IMR-90 (cell line): ENCODE data around the gene NELL1. TPM values are rescaled to one million over a fixed set of nuclear protein-coding genes. Genes with fewer than 3 reads are reported as not detected.

Source experiments
- ATAC-seq: fragments of 200-7000 bp; cut with Tn5 transposase; 2 replicates; pipeline ENCODE4 v1.9.1; 2020; ENCODE audit warnings: low read depth, mild to moderate bottlenecking, moderate library complexity
- BruUV-seq: library from RNA; stranded (reverse); fragments of 400-500 nt; replicated peaks from 2 replicates; lab custom pipeline; 2021; lab: Mats Ljungman, UMichigan
- CTCF ChIA-PET: fragments of 300-600 bp; formaldehyde crosslinking; extraction: SDS; loops from one replicate; lab custom pipeline; 2021; ENCODE audit warnings: antibody characterized with exemption; lab: Yijun Ruan, JAX
- POLR2A ChIA-PET: fragments of 300-600 bp; sonication (Branson Sonifier 250); formaldehyde crosslinking; loops from one replicate; lab custom pipeline; 2022; ENCODE audit warnings: antibody characterized with exemption; ENCODE audit not compliant: unreplicated experiment; lab: Charles Lee
- DNase-seq: peaks from one replicate; pipeline ENCODE4 v3.0.0; 2013
- H2AFZ ChIP-seq: replicated peaks from 2 replicates; pipeline ENCODE3; 2013; ENCODE audit warnings: low read length, mild to moderate bottlenecking; ENCODE audit not compliant: poor library complexity
- H2AK5ac ChIP-seq: 2 replicates; pipeline ENCODE4 v1.6.1; 2013; ENCODE audit warnings: low read depth, low read length, inconsistent platforms
- H2AK9ac ChIP-seq: replicated peaks from 2 replicates; pipeline ENCODE3; 2013; ENCODE audit warnings: mild to moderate bottlenecking, low read depth, low read length, moderate library complexity; ENCODE audit not compliant: poor library complexity
- H2BK120ac ChIP-seq: 2 replicates; pipeline ENCODE4 v1.6.1; 2013; ENCODE audit warnings: low read depth, low read length, inconsistent platforms
- H2BK15ac ChIP-seq: 3 replicates; pipeline ENCODE4 v1.6.1; 2013; ENCODE audit warnings: low read depth, low read length, inconsistent platforms
- H2BK20ac ChIP-seq: 2 replicates; pipeline ENCODE4 v1.6.1; 2013; ENCODE audit warnings: low read depth, mild to moderate bottlenecking, inconsistent platforms, low read length, moderate library complexity
- H2BK5ac ChIP-seq: 2 replicates; pipeline ENCODE4 v1.6.1; 2013; ENCODE audit warnings: mild to moderate bottlenecking, low read depth, low read length, inconsistent platforms; ENCODE audit not compliant: poor library complexity, severe bottlenecking
- H3K14ac ChIP-seq: replicated peaks from 2 replicates; pipeline ENCODE4 v1.6.1; 2013; ENCODE audit warnings: low read depth, low read length, inconsistent platforms
- H3K18ac ChIP-seq: 2 replicates; pipeline ENCODE4 v1.6.1; 2013; ENCODE audit warnings: low read depth, low read length, control low read depth
- H3K23ac ChIP-seq: 2 replicates; pipeline ENCODE4 v1.6.1; 2013; ENCODE audit warnings: low read depth, low read length, inconsistent platforms
- H3K27ac ChIP-seq: 2 replicates; pipeline ENCODE4 v1.5.1; 2013; ENCODE audit warnings: mild to moderate bottlenecking, control low read depth, low read length; ENCODE audit not compliant: insufficient read depth
- H3K27me3 ChIP-seq: 2 replicates; pipeline ENCODE4 v1.6.1; 2013; ENCODE audit warnings: low read length; ENCODE audit not compliant: control insufficient read depth, insufficient read depth
- H3K36me3 ChIP-seq: 2 replicates; pipeline ENCODE4 v1.6.1; 2013; ENCODE audit warnings: low read length, mixed read lengths; ENCODE audit not compliant: control insufficient read depth, insufficient read depth
- H3K4ac ChIP-seq: 2 replicates; pipeline ENCODE4 v1.6.1; 2013; ENCODE audit warnings: low read depth, low read length, inconsistent platforms
- H3K4me1 ChIP-seq: 2 replicates; pipeline ENCODE4 v1.6.1; 2013; ENCODE audit warnings: low read length, mixed read lengths; ENCODE audit not compliant: control insufficient read depth, insufficient read depth
- H3K4me2 ChIP-seq: 2 replicates; pipeline ENCODE4 v1.6.1; 2013; ENCODE audit warnings: low read depth, mild to moderate bottlenecking, control low read depth, low read length, moderate library complexity
- H3K4me3 ChIP-seq: 2 replicates; pipeline ENCODE4 v1.5.1; 2013; ENCODE audit warnings: low read depth, mild to moderate bottlenecking, control low read depth, low read length, moderate library complexity; ENCODE audit not compliant: insufficient read depth
- H3K56ac ChIP-seq: 2 replicates; pipeline ENCODE4 v1.6.1; 2013; ENCODE audit warnings: low read length, inconsistent platforms; ENCODE audit not compliant: insufficient read depth; ENCODE audit errors: extremely low read depth
- H3K79me1 ChIP-seq, 2 experiments: 2 replicates each; pipeline ENCODE4 v1.6.1; 2013; ENCODE audit warnings: low read length in 2 of 2, inconsistent platforms in 1 of 2, low read depth in 1 of 2
- H3K9ac ChIP-seq: 2 replicates; pipeline ENCODE4 v1.6.1; 2013; ENCODE audit warnings: low read depth, low read length, control low read depth
- H3K9me1 ChIP-seq: 2 replicates; pipeline ENCODE4 v1.6.1; 2013; ENCODE audit warnings: low read length, inconsistent platforms; ENCODE audit not compliant: insufficient read depth
- H3K9me3 ChIP-seq: 2 replicates; pipeline ENCODE4 v1.6.1; 2013; ENCODE audit warnings: low read length; ENCODE audit not compliant: control insufficient read depth, insufficient read depth
- H4K20me1 ChIP-seq: 2 replicates; pipeline ENCODE4 v1.6.1; 2013; ENCODE audit warnings: low read length, inconsistent platforms; ENCODE audit not compliant: insufficient read depth
- H4K5ac ChIP-seq: 2 replicates; pipeline ENCODE4 v1.6.1; 2013; ENCODE audit warnings: mild to moderate bottlenecking, low read depth, low read length, control low read depth
- H4K8ac ChIP-seq, 2 experiments: 2 replicates each; pipeline ENCODE4 v1.6.1; 2013; ENCODE audit warnings: low read depth in 2 of 2, low read length in 2 of 2, control low read depth in 1 of 2, inconsistent platforms in 1 of 2
- H4K91ac ChIP-seq: 2 replicates; pipeline ENCODE4 v1.6.1; 2013; ENCODE audit warnings: low read depth, low read length, inconsistent platforms; ENCODE audit not compliant: insufficient read depth
- BHLHE40 ChIP-seq: fragments of 150-350 bp; IDR thresholded peaks from 2 replicates; pipeline ENCODE4 v1.6.1; 2016; ENCODE audit warnings: mild to moderate bottlenecking, low read depth, low read length
- CEBPB ChIP-seq: IDR thresholded peaks from 2 replicates; pipeline ENCODE4 v1.6.1; 2012; ENCODE audit warnings: low read depth, low read length, improper control_type of control experiment
- CHD1 ChIP-seq: IDR thresholded peaks from 2 replicates; pipeline ENCODE4 v1.6.1; 2012; ENCODE audit warnings: low read depth, low read length, improper control_type of control experiment
- CTCF ChIP-seq: conservative IDR thresholded peaks from 2 replicates; pipeline ENCODE4 v1.5.1; 2012; ENCODE audit warnings: mild to moderate bottlenecking, low read depth, low read length, improper control_type of control experiment
- ELK1 ChIP-seq: fragments of 150-350 bp; IDR thresholded peaks from 2 replicates; pipeline ENCODE4 v1.6.1; 2016; ENCODE audit warnings: low read depth, mild to moderate bottlenecking, low read length, moderate library complexity, borderline replicate concordance
- FOS ChIP-seq: fragments of 150-350 bp; IDR thresholded peaks from 2 replicates; pipeline ENCODE4 v1.6.1; 2016; ENCODE audit warnings: low read depth, low read length
- MAFK ChIP-seq: IDR thresholded peaks from 2 replicates; pipeline ENCODE4 v1.6.1; 2012; ENCODE audit warnings: low read depth, low read length, improper control_type of control experiment
- MAZ ChIP-seq: IDR thresholded peaks from 2 replicates; pipeline ENCODE4 v1.6.1; 2012; ENCODE audit warnings: low read depth, mild to moderate bottlenecking, low read length, improper control_type of control experiment, moderate library complexity, borderline replicate concordance
- NFE2L2 ChIP-seq: fragments of 150-350 bp; IDR thresholded peaks from 2 replicates; pipeline ENCODE4 v1.6.1; 2016; ENCODE audit warnings: low read depth, mild to moderate bottlenecking, low read length
- POLR2A ChIP-seq: IDR thresholded peaks from 2 replicates; pipeline ENCODE4 v1.6.1; 2012; ENCODE audit warnings: mild to moderate bottlenecking, low read depth, low read length
- RAD21 ChIP-seq: IDR thresholded peaks from 2 replicates; pipeline ENCODE4 v1.6.1; 2012; ENCODE audit warnings: low read length, improper control_type of control experiment
- RCOR1 ChIP-seq: IDR thresholded peaks from 2 replicates; pipeline ENCODE4 v1.6.1; 2012; ENCODE audit warnings: mild to moderate bottlenecking, low read length, improper control_type of control experiment; ENCODE audit not compliant: insufficient replicate concordance
- RFX5 ChIP-seq: IDR thresholded peaks from 2 replicates; pipeline ENCODE4 v1.8.0; 2012; ENCODE audit warnings: low read depth, mild to moderate bottlenecking, low read length, moderate library complexity
- SMC3 ChIP-seq: fragments of 150-350 bp; IDR thresholded peaks from 2 replicates; pipeline ENCODE4 v1.6.1; 2016; ENCODE audit warnings: low read depth, mild to moderate bottlenecking, antibody characterized with exemption, low read length, moderate library complexity
- USF2 ChIP-seq: fragments of 150-350 bp; IDR thresholded peaks from 2 replicates; pipeline ENCODE4 v1.6.1; 2017; ENCODE audit warnings: mild to moderate bottlenecking, antibody characterized with exemption, low read length, low read depth
- dilution Hi-C: fragments of 300-500 bp; cut with HindIII; formaldehyde crosslinking; loops from one replicate; pipeline ENCODE4 v1.14.3; 2018; ENCODE audit warnings: low sequenced_read_pairs; ENCODE audit not compliant: unreplicated experiment
- in situ Hi-C: fragments of 300-500 bp; cut with MboI; formaldehyde crosslinking; loops from 3 replicates; pipeline ENCODE4 v1.14.3; 2019; ENCODE audit warnings: low sequenced_read_pairs, inconsistent platforms, mixed read lengths
- intact Hi-C: fragments of 100-400 bp; cut with micrococcal nuclease; formaldehyde crosslinking; loops from 2 replicates; pipeline ENCODE4 v1.10.0; 2022
- polyA plus RNA-seq, 3 experiments: library from polyadenylated mRNA; depleted of rRNA; stranded (reverse); fragments of >200 nt; gene quantifications; 2 replicates each; pipeline ENCODE4 v1.2.3, GENCODE V29; 2012; ENCODE audit warnings: low replicate concordance in 1 of 3
- total RNA-seq: library from RNA; depleted of rRNA; stranded (reverse); fragments of >200 nt; gene quantifications from 2 replicates; pipeline ENCODE4 v1.2.3, GENCODE V29; 2012

Gene NELL1
- total and polyA plus RNA-seq, 2 of the 4 experiments (the other 2 are of a cell fraction): not detected

GRCh38 chr11:21543901-21544300 lies 874.5 kb downstream of the NELL1 start:
- no peak overlapping the region for H3K18ac ChIP-seq
- no peak overlapping the region for H4K5ac ChIP-seq
- no peak overlapping the region for H3K56ac ChIP-seq
- no peak overlapping the region for H2BK120ac ChIP-seq
- no peak overlapping the region for H3K9ac ChIP-seq
- H4K20me1 ChIP-seq: no peaks in the 10 kb centered on the region
- no peak for TF ChIP-seq CHD1
- no peak for TF ChIP-seq POLR2A
- no peak for TF ChIP-seq RAD21
- no peak for TF ChIP-seq MAZ
- TF ChIP-seq CTCF: no peak
- TF ChIP-seq SMC3: no peak
- no peak for TF ChIP-seq ELK1
- no peak for TF ChIP-seq FOS
- TF ChIP-seq MAFK: no peak
- TF ChIP-seq USF2: no peak
- no peak for TF ChIP-seq RCOR1
- no peak for TF ChIP-seq CEBPB
- TF ChIP-seq BHLHE40: no peak
- no peak for TF ChIP-seq NFE2L2
- TF ChIP-seq RFX5: no peak
- ChIA-PET CTCF (no interaction called here), POLR2A (no interaction called here)
- H3K36me3 ChIP-seq: no peaks in the 10 kb centered on the region
- no TSS peak for BruUV-seq
- no peaks in the 10 kb centered on the region for H3K27me3 ChIP-seq
- H3K4ac ChIP-seq: no peak overlapping the region
- in situ Hi-C loops (no loop called here), dilution Hi-C loops (no loop called here), intact Hi-C loops (no loop called here)
- ATAC-seq: no peak
- H3K4me1 ChIP-seq: no peaks in the 10 kb centered on the region
- H2BK5ac ChIP-seq: no peak overlapping the region
- no peak overlapping the region for H3K14ac ChIP-seq
- no peaks in the 10 kb centered on the region for H3K79me1 ChIP-seq
- no peak overlapping the region for H3K4me3 ChIP-seq
- H4K8ac ChIP-seq: no peak overlapping the region
- peaks cover 6% of the 10 kb centered on the region for H3K9me3 ChIP-seq
- no peak overlapping the region for H2BK15ac ChIP-seq
- no peak overlapping the region for H4K91ac ChIP-seq
- H2AK5ac ChIP-seq: no peak overlapping the region
- no peak overlapping the region for H3K4me2 ChIP-seq
- H2BK20ac ChIP-seq: no peak overlapping the region
- no peak overlapping the region for H3K23ac ChIP-seq
- no peak overlapping the region for H3K27ac ChIP-seq
- no peak overlapping the region for H2AK9ac ChIP-seq
- no peak overlapping the region for H2AFZ ChIP-seq
- no peaks in the 10 kb centered on the region for H3K9me1 ChIP-seq
- DNase-seq: no peak
